Type B pancreatic cell (in vitro differentiated cells): Measurements from ENCODE around the gene DYRK1A. TPM values are rescaled to one million over a fixed set of nuclear protein-coding genes. Genes with fewer than 3 reads are reported as not detected.
"Not testable (repeated sequence)": the region's sequence is repeated elsewhere in the genome, so short reads cannot be mapped to it uniquely, and the experiment has no call there.

Source experiments
- DNase-seq: peaks from one replicate; pipeline ENCODE4 v3.0.0; 2021; ENCODE audit warnings: mixed read lengths; ENCODE audit not compliant: unreplicated experiment; ENCODE audit errors: extremely low spot score
- H3K27ac Mint-ChIP-seq: 2 replicates; pipeline ENCODE4 v1.8.0; 2021; ENCODE audit warnings: mild to moderate bottlenecking, mixed read lengths
- H3K27me3 Mint-ChIP-seq: 2 replicates; pipeline ENCODE4 v1.8.0; 2021; ENCODE audit warnings: mixed read lengths
- H3K36me3 Mint-ChIP-seq: 2 replicates; pipeline ENCODE4 v1.8.0; 2021; ENCODE audit warnings: mixed read lengths
- H3K4me1 Mint-ChIP-seq: one replicate; pipeline ENCODE4 v1.8.0; 2021; ENCODE audit warnings: mixed read lengths; ENCODE audit not compliant: unreplicated experiment
- H3K4me3 Mint-ChIP-seq: 2 replicates; pipeline ENCODE4 v1.8.0; 2021; ENCODE audit warnings: mild to moderate bottlenecking, mixed read lengths
- H3K9me3 Mint-ChIP-seq: 2 replicates; pipeline ENCODE4 v1.8.0; 2021; ENCODE audit warnings: mixed read lengths
- total RNA-seq: library from RNA; stranded (reverse); gene quantifications from 2 replicates; pipeline ENCODE4 v1.2.1, GENCODE V29; 2021; ENCODE audit warnings: low replicate concordance
- TF ChIP-seq, protein P1 (sequence below): fragments of 200-600 bp; sonication (generic); conservative IDR thresholded peaks from 2 replicates; pipeline ENCODE4 v1.5.0; 2021; ENCODE audit warnings: antibody characterized with exemption, mild to moderate bottlenecking

The DYRK1A gene
- total RNA-seq, 1 donor from 2014 or later = 70.6 TPM

DNA sequence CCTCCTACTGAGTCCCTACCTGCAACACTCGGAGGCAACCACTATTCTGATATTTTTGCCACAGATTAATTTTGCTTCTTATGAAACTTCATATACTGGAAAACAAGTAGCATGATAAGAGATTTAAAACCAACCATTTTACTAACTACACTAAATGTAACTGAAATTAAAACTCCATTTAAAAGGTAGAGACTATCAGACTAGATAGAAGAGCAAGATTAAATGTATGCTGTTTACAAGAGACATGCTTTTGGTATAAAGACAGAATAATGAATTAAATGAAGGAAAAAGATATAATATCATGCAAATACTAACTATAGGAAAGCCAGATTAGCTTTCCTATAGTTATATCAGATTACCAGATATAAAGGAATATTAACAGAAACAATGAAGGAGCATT, 175.9 kb downstream of the DYRK1A start:
- peaks cover 9% of the 10 kb centered on the region for H3K9me3 Mint-ChIP-seq
- H3K4me3 Mint-ChIP-seq = no peak overlapping the region
- H3K27me3 Mint-ChIP-seq = peaks cover 2% of the 10 kb centered on the region
- peaks cover 14% of the 10 kb centered on the region for H3K4me1 Mint-ChIP-seq
- H3K27ac Mint-ChIP-seq = no peak overlapping the region
- no peak for DNase-seq
- TF ChIP-seq, protein P1, sequence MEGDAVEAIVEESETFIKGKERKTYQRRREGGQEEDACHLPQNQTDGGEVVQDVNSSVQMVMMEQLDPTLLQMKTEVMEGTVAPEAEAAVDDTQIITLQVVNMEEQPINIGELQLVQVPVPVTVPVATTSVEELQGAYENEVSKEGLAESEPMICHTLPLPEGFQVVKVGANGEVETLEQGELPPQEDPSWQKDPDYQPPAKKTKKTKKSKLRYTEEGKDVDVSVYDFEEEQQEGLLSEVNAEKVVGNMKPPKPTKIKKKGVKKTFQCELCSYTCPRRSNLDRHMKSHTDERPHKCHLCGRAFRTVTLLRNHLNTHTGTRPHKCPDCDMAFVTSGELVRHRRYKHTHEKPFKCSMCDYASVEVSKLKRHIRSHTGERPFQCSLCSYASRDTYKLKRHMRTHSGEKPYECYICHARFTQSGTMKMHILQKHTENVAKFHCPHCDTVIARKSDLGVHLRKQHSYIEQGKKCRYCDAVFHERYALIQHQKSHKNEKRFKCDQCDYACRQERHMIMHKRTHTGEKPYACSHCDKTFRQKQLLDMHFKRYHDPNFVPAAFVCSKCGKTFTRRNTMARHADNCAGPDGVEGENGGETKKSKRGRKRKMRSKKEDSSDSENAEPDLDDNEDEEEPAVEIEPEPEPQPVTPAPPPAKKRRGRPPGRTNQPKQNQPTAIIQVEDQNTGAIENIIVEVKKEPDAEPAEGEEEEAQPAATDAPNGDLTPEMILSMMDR = no peak
- no peaks in the 10 kb centered on the region for H3K36me3 Mint-ChIP-seq

DNA sequence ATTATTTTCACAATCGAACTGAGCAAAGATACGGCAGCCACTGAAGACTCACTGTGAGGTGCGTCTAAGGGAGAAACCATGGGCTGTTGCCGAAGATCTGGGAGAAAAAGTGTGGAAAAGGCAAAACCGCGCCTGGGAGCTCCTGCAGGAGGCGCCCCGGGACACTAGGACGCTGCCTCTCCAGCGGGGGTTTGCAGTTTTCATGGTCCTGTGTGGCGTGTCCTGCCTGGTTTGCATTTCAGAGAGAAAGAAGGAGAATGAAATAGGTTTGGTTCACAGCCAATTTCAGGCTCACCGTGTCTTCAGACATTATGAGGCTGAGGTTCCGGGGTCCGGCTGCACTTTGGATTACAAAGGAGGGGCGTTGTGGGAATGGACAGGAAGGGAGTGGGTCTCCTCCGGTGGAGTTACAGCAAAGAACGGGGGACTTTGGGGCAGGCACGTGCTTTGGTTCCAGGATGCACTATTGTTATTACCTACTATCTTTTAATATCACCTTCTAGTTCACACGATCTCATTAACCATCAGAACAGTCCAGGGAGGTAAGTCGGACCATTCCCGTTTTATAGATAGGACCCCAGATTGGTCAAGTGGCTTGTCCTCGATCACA, 179.8 kb downstream of the DYRK1A start:
- Mint-ChIP-seq H3K4me1 (peaks cover 43% of the 10 kb centered on the region), H3K9me3 (peaks cover 4% of the 10 kb centered on the region), H3K27ac (peak overlapping the region; percentile 78), H3K36me3 (no peaks in the 10 kb centered on the region), H3K27me3 (peaks cover 2% of the 10 kb centered on the region), H3K4me3 (no peak overlapping the region)
- no peak for DNase-seq
- TF ChIP-seq, protein P1 = no peak

DNA sequence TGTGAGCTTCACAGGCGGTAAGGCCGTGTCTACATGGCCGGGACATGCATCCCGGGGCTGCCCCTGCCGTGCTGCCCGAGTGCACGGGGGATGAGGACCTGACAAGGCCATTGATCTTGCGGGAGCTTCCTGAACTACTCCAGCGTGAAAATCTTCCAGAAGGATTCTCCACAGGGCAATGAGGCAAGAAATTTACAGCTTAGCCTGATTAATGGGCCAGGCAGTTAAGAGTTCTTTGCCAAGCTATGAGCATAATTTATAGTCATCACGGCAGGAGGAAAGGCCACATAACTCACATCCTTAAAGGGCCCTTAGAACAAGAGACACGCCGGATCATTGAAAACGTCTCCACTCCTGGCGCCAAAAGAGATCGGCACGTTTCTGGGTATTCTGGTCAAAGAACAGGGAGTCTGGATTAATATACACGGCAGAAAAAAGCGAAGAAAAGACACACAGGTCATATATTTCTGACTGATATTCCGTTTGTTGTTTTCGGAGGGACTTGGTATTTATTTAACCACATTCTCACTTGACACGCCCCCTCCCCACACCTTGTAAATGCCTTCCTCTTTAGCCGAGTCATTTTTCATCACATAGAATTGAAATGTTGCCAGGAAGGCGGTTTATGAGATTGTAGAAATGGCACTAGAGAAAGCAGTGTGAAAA, 180.5 kb downstream of the DYRK1A start:
- H3K9me3 Mint-ChIP-seq = peaks cover 4% of the 10 kb centered on the region
- peak overlapping the region; percentile 78 for H3K27ac Mint-ChIP-seq
- peaks cover 43% of the 10 kb centered on the region for H3K4me1 Mint-ChIP-seq
- H3K4me3 Mint-ChIP-seq = peak overlapping the region; percentile 65
- TF ChIP-seq, protein P1 = no peak
- no peak for DNase-seq
- no peaks in the 10 kb centered on the region for H3K36me3 Mint-ChIP-seq
- peaks cover 2% of the 10 kb centered on the region for H3K27me3 Mint-ChIP-seq

DNA sequence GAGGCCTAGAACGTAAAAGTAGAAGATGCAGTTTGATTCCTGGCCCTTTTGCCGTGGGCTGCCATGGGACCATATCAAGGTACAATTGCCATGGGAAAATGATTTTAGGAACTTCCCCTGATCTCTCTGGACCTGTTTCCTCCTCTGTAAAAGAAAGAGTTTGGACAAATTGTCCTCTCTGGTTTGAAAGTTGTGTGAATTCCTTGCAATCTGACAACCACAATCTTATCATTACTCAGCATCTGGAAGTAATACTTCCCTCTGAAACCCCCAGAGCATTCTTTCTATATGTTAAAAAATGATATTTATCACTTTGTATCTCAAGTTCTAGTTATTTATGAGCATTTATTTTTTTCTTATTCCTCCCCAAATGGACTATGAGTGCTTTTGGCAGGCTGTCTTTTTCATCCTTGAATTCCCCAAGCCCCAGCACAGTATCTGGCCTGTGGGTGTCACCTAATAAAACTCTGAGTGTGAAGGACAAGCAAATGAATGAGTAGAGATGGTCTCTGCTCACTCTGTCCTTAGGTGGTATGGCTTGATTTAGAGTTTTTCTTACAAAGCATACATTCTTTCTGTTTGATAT, 181.1 kb downstream of the DYRK1A start:
- Mint-ChIP-seq H3K4me3 (no peak overlapping the region), H3K9me3 (no peaks in the 10 kb centered on the region), H3K27ac (peak overlapping the region; percentile 78), H3K36me3 (no peaks in the 10 kb centered on the region), H3K4me1 (peaks cover 43% of the 10 kb centered on the region), H3K27me3 (peaks cover 2% of the 10 kb centered on the region)
- TF ChIP-seq, protein P1 = no peak
- no peak for DNase-seq

DNA sequence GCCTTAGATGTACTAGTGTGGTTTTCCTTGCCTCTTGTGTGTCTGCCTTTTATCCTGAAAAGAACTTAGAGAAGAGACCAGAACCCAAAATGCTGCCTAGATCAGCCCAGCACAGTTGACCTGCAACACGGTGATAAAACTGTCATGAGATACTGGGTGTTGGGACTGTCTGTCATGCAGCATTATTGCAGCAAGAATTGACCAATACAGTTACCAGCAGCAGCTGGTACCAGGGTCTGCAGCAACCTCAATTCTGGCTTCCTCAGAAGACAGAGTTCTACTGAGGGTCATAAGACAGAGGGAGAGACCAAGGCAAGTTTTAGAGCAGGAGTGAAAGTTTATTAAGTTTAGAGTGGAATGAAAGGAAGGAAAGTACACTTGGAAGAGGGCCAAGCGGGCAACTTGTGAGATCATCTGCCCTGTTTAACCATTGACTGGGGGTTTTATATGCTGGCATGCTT, 182.0 kb downstream of the DYRK1A start:
- TF ChIP-seq, protein P1 = no peak

DNA sequence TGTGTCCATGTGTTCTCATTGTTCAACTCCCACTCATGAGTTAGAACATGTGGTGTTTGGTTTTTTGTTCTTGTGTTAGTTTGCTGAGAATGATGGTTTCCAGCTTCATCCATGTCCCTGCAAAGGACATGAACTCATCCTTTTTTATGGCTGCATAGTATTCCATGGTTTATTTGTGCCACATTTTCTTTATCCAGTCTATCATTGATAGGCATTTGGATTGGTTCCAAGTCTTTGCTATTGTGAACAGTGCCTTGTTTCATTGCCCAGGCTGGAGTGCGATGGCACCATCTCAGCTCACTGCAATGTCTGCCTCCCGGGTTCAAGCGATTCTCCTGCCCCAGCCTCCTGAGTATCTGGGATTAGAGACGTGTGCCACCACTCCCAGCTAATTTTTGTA, 183.2 kb downstream of the DYRK1A start:
- not testable (repeated sequence) for H3K27me3 Mint-ChIP-seq, H3K27ac Mint-ChIP-seq, DNase-seq, H3K4me3 Mint-ChIP-seq, H3K36me3 Mint-ChIP-seq, H3K9me3 Mint-ChIP-seq
- H3K4me1 Mint-ChIP-seq = peaks cover 53% of the 10 kb centered on the region

More for the DNA sequence above, 182.0 kb downstream of the DYRK1A start:
- H3K36me3 Mint-ChIP-seq = no peaks in the 10 kb centered on the region
- H3K27ac Mint-ChIP-seq = peak overlapping the region; percentile 27
- peaks cover 6% of the 10 kb centered on the region for H3K27me3 Mint-ChIP-seq
- H3K4me1 Mint-ChIP-seq = peaks cover 50% of the 10 kb centered on the region
- no peaks in the 10 kb centered on the region for H3K9me3 Mint-ChIP-seq
- H3K4me3 Mint-ChIP-seq = peak overlapping the region; percentile 12
- no peak for DNase-seq
